ENCODE data around the gene TTC33.
"Not testable (repeated sequence)": the region's sequence is repeated elsewhere in the genome, so short reads cannot be mapped to it uniquely, and the experiment has no call there.

TTC33 gene

GRCh38 chr5:40603378-40603777 lies 152.4 kb downstream of the TTC33 start:
- Histone ChIP-seq H3K4me1 (no peaks in the 10 kb centered on the region), H3K27me3 (no peaks in the 10 kb centered on the region), H3K9me3 (no peaks in the 10 kb centered on the region), H3K27ac (no peak overlapping the region), H3K4me3 (no peak overlapping the region), H3K36me3 (no peaks in the 10 kb centered on the region)
- intact Hi-C loops (cut with DNase I; ENCODE audit: low total_unique reads) = no loop called here
- no peak for TF ChIP-seq CTCF (IDR thresholded peaks at IDR 0.05)
- no peak for DNase-seq

GRCh38 chr5:40601198-40601868 lies 154.4 kb downstream of the TTC33 start:
- no peaks in the 10 kb centered on the region for H3K36me3 ChIP-seq
- H3K27me3 ChIP-seq = no peaks in the 10 kb centered on the region
- TF ChIP-seq CTCF (IDR thresholded peaks at IDR 0.05) = no peak
- no peak for DNase-seq
- intact Hi-C loops (cut with DNase I; ENCODE audit: low total_unique reads) = no loop called here
- no peaks in the 10 kb centered on the region for H3K9me3 ChIP-seq
- H3K4me3 ChIP-seq = no peak overlapping the region
- no peak overlapping the region for H3K27ac ChIP-seq
- no peaks in the 10 kb centered on the region for H3K4me1 ChIP-seq

- intact Hi-C loops (cut with DNase I; ENCODE audit: low total_unique reads) = no loop called here
- H3K27ac ChIP-seq = no peak overlapping the region
- no peaks in the 10 kb centered on the region for H3K27me3 ChIP-seq
- H3K4me3 ChIP-seq = no peak overlapping the region
- H3K9me3 ChIP-seq = no peaks in the 10 kb centered on the region
- no peaks in the 10 kb centered on the region for H3K4me1 ChIP-seq
- H3K36me3 ChIP-seq = no peaks in the 10 kb centered on the region
- no peak for TF ChIP-seq CTCF (IDR thresholded peaks at IDR 0.05)
- no peak for DNase-seq
These were observed 155.4 kb downstream of the TTC33 start for GRCh38 chr5:40600383-40600782.

GRCh38 chr5:40599676-40600075 lies 156.1 kb downstream of the TTC33 start:
- TF ChIP-seq CTCF (IDR thresholded peaks at IDR 0.05) = no peak
- no peaks in the 10 kb centered on the region for H3K36me3 ChIP-seq

GRCh38 chr5:40594811-40595210 lies 160.9 kb downstream of the TTC33 start:
- no peak for DNase-seq
- H3K4me3 ChIP-seq = no peak overlapping the region
- H3K27me3 ChIP-seq = no peaks in the 10 kb centered on the region

More at GRCh38 chr5:40599676-40600075, 156.1 kb downstream of the TTC33 start:
- DNase-seq = no peak
- Histone ChIP-seq H3K4me3 (no peak overlapping the region), H3K27me3 (no peaks in the 10 kb centered on the region), H3K4me1 (no peaks in the 10 kb centered on the region), H3K9me3 (no peaks in the 10 kb centered on the region), H3K27ac (no peak overlapping the region)
- intact Hi-C loops (cut with DNase I; ENCODE audit: low total_unique reads) = no loop called here

GRCh38 chr5:40591727-40592396 lies 163.9 kb downstream of the TTC33 start:
- H3K4me1 ChIP-seq; H3K4me3 ChIP-seq; H3K9me3 ChIP-seq; H3K27me3 ChIP-seq; DNase-seq; H3K36me3 ChIP-seq; intact Hi-C loops (cut with DNase I; ENCODE audit: low total_unique reads); H3K27ac ChIP-seq: not testable (repeated sequence)

More at GRCh38 chr5:40594811-40595210, 160.9 kb downstream of the TTC33 start:
- Histone ChIP-seq H3K27ac (no peak overlapping the region), H3K9me3 (no peaks in the 10 kb centered on the region), H3K4me1 (no peaks in the 10 kb centered on the region), H3K36me3 (no peaks in the 10 kb centered on the region)
- TF ChIP-seq CTCF (IDR thresholded peaks at IDR 0.05) = no peak
- intact Hi-C loops (cut with DNase I; ENCODE audit: low total_unique reads) = no loop called here

Data from tibial artery (tissue), 4 donors.